IPS-18a (cell line): ENCODE results near the gene CLEC4G.

Source experiments
- H3K27ac ChIP-seq: one replicate; pipeline ENCODE4 v1.5.1; 2013; ENCODE audit warnings: low read length
- H3K27me3 ChIP-seq: one replicate; pipeline ENCODE4 v1.6.1; 2013; ENCODE audit warnings: mild to moderate bottlenecking, low read length; ENCODE audit not compliant: control insufficient read depth, insufficient read depth
- H3K36me3 ChIP-seq: one replicate; pipeline ENCODE4 v1.6.1; 2013; ENCODE audit warnings: low read depth, low read length; ENCODE audit not compliant: control insufficient read depth
- H3K4me1 ChIP-seq: one replicate; pipeline ENCODE4 v1.6.1; 2013; ENCODE audit warnings: low read depth, low read length; ENCODE audit not compliant: control insufficient read depth
- H3K4me3 ChIP-seq: one replicate; pipeline ENCODE4 v1.5.1; 2013; ENCODE audit warnings: low read length
- H3K9ac ChIP-seq: one replicate; pipeline ENCODE4 v1.6.1; 2013; ENCODE audit warnings: mild to moderate bottlenecking, low read length, moderate library complexity
- H3K9me3 ChIP-seq: one replicate; pipeline ENCODE4 v1.6.1; 2013; ENCODE audit warnings: low read depth, low read length; ENCODE audit not compliant: control insufficient read depth

The CLEC4G gene

GRCh38 chr19:7701049-7701653 lies 30.8 kb downstream of the CLEC4G start:
- no peak overlapping the region for H3K27ac ChIP-seq
- no peak overlapping the region for H3K4me3 ChIP-seq
- no peaks in the 10 kb centered on the region for H3K4me1 ChIP-seq
- H3K27me3 ChIP-seq: peaks cover 13% of the 10 kb centered on the region
- no peak overlapping the region for H3K9ac ChIP-seq
- no peaks in the 10 kb centered on the region for H3K36me3 ChIP-seq
- H3K9me3 ChIP-seq: no peaks in the 10 kb centered on the region

DNA sequence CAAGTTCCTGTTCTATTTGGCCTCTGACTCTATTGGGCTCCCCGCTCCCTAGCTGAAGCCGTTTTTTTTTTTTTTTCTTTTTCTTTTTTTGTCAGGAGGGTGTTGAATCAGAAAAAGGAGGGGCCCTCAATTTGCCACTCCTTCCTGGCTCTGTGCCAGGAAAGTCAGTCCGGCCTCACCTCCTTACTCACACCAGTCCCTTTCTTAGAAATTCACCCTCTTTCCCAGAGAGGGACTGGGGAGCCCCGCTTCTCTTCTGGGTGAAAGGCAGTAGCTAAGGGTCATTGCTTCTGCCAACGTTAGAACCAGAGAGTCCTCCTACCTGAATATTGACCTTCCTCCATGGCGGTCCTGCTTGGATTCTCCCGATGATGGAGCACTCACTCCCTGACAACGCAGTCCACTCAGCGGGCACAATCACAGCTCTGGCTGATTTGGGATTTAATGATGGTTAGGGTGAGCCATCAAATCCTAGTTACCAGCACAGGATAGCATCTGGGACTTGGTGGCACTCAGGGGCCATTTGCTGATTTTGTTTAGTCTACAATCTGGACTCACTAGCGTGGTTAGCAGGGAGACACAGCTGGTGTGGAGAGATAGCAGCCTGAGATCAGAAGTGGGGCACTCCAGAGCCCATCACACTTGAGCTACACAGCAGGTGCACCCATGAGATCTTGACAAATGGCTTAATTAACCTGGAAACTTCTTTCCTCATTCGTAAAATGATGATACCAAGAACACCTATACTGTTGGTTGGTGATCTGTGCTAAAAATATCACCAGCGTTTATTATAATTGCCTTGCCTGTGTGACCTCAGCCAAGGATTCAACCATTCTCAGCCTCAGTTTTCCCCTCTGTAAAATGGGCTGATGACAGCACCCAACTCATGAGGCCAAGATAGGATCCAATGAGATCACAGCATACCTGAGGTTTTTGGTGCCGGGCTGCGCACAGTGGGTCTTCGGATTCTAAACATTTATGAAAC lies 32.2 kb downstream of the CLEC4G start:
- no peak overlapping the region for H3K9ac ChIP-seq
- H3K36me3 ChIP-seq: no peaks in the 10 kb centered on the region
- no peak overlapping the region for H3K4me3 ChIP-seq
- no peaks in the 10 kb centered on the region for H3K4me1 ChIP-seq
- H3K9me3 ChIP-seq: no peaks in the 10 kb centered on the region
- H3K27ac ChIP-seq: no peak overlapping the region
- peaks cover 13% of the 10 kb centered on the region for H3K27me3 ChIP-seq

DNA sequence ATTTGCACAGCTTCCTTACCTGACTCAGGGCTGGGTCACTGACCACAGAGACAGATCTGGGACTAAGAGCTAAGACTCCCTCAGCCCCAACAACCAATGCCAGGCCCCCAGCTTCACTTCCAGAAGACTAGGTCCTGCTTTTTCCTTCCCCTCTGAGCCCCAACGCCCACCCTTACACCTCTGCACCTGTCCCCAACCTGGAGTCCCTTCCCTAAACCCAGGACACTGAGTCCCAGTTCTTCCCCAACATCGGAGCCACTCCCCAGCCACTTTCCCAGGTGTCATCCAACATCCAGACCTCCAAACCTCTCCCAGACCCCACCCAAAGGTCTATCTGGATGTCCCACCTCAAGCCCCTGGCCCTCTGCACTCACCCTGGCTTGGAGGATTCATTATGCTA lies 32.9 kb downstream of the CLEC4G start:
- H3K4me3 ChIP-seq: no peak overlapping the region
- H3K36me3 ChIP-seq: no peaks in the 10 kb centered on the region
- H3K4me1 ChIP-seq: no peaks in the 10 kb centered on the region
- no peak overlapping the region for H3K27ac ChIP-seq
- H3K27me3 ChIP-seq: peaks cover 13% of the 10 kb centered on the region
- no peak overlapping the region for H3K9ac ChIP-seq
- H3K9me3 ChIP-seq: no peaks in the 10 kb centered on the region

DNA sequence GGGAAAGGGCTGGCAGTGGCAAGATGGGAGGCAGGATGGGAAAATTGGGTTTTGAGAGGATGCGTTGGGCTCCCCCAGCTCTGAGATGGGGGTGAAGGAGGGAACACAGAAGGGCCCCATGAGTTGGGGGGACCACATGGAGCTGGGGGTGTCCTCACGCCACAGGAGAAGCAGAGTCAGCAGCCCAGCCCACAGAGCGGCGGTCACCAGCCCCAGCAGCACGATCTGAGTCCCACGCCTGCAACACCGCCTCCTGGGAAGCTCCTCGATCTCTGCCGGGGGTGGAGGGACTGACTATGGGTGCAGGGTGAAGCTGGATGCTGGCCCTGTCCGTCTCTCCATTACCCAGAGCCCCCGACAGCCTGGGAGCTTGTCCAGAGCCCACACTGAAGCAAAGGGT lies 33.3 kb downstream of the CLEC4G start:
- Histone ChIP-seq H3K9me3 (no peaks in the 10 kb centered on the region), H3K27me3 (peaks cover 13% of the 10 kb centered on the region), H3K4me1 (no peaks in the 10 kb centered on the region), H3K9ac (no peak overlapping the region), H3K36me3 (no peaks in the 10 kb centered on the region), H3K27ac (no peak overlapping the region), H3K4me3 (no peak overlapping the region)

DNA sequence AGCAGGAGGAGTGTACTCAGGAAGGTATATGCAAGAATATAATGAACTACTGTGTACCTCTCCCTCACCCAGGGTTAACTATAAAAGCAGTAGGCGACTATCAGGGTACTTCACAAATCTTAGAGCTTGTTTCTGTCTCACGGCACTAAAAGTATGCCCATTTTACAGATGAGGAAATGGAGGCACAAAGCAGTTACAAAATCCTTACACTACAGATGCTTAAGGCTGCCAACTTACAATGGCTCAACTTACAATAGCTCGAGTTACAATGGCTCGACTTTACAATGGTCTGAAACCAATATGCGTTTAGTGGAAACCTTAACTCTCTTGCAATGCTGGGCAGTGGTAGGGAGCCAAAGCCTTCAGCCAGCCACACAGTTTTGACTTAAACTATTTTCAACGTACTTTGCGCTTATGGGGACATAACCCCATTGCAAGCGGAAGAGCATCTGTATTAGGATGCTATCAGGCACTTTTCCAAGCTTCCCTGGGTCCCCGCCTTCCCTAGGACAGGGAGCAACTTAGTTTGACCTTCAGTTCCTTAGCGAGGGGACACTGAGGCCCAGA lies 34.1 kb downstream of the CLEC4G start:
- Histone ChIP-seq H3K4me1 (no peaks in the 10 kb centered on the region), H3K9me3 (no peaks in the 10 kb centered on the region), H3K4me3 (no peak overlapping the region), H3K9ac (no peak overlapping the region), H3K36me3 (no peaks in the 10 kb centered on the region), H3K27ac (no peak overlapping the region), H3K27me3 (peaks cover 13% of the 10 kb centered on the region)

GRCh38 chr19:7694499-7694898 lies 37.4 kb downstream of the CLEC4G start:
- Histone ChIP-seq H3K27me3 (peaks cover 13% of the 10 kb centered on the region), H3K4me1 (no peaks in the 10 kb centered on the region), H3K9ac (no peak overlapping the region), H3K4me3 (no peak overlapping the region), H3K36me3 (no peaks in the 10 kb centered on the region), H3K9me3 (no peaks in the 10 kb centered on the region), H3K27ac (no peak overlapping the region)

GRCh38 chr19:7692417-7693088 lies 39.4 kb downstream of the CLEC4G start:
- no peak overlapping the region for H3K27ac ChIP-seq
- no peak overlapping the region for H3K9ac ChIP-seq
- no peaks in the 10 kb centered on the region for H3K27me3 ChIP-seq
- H3K36me3 ChIP-seq: no peaks in the 10 kb centered on the region
- no peaks in the 10 kb centered on the region for H3K4me1 ChIP-seq
- H3K4me3 ChIP-seq: no peak overlapping the region
- no peaks in the 10 kb centered on the region for H3K9me3 ChIP-seq

DNA sequence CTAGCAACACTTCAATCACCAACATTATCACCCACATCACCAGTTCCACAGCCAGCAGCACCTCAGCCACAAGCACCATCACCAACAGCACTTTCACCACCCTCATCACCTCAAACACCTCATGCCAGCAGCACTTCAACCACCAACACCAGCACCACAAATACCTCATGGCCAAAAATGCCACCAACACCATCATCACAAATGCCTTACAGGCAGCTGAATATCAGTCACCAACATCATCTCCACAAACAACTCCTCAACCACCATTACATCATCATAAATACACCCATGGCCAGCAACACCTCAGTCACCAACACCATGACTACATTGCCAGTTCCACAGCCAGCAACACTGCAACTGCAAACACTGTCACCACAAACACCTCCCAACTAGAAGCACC lies 40.4 kb downstream of the CLEC4G start:
- Histone ChIP-seq H3K9ac (no peak overlapping the region), H3K4me3 (no peak overlapping the region), H3K9me3 (no peaks in the 10 kb centered on the region), H3K27me3 (no peaks in the 10 kb centered on the region), H3K27ac (no peak overlapping the region), H3K4me1 (no peaks in the 10 kb centered on the region), H3K36me3 (no peaks in the 10 kb centered on the region)

- H3K4me3 ChIP-seq: no peak overlapping the region
- no peaks in the 10 kb centered on the region for H3K9me3 ChIP-seq
- H3K27me3 ChIP-seq: no peaks in the 10 kb centered on the region
- H3K9ac ChIP-seq: no peak overlapping the region
- H3K27ac ChIP-seq: no peak overlapping the region
- H3K36me3 ChIP-seq: no peaks in the 10 kb centered on the region
- no peaks in the 10 kb centered on the region for H3K4me1 ChIP-seq
Observed at GRCh38 chr19:7690779-7691258, 41.1 kb downstream of the CLEC4G start.

DNA sequence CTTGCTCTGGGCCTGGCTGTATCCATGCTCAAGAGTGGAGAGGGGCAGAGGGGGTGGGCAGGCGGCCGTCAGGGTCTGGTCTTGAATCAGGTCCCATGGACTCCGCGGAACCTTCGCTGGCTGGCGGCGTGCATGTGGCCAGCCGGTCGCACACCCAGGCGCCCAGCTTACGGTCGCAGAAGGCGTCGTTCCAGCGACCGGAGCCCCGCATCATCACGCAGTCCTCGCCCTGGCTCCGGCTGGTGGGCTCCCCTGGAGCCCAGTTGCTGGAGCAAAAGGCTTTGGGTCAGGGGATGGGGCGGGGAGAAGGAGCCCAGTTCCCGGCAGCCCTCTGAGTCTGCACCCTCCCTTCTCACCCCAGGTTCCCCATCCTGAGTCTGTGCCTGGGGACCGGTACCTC lies 42.7 kb downstream of the CLEC4G start:
- Histone ChIP-seq H3K27me3 (no peaks in the 10 kb centered on the region), H3K9me3 (no peaks in the 10 kb centered on the region), H3K9ac (no peak overlapping the region), H3K36me3 (no peaks in the 10 kb centered on the region), H3K27ac (no peak overlapping the region), H3K4me1 (no peaks in the 10 kb centered on the region), H3K4me3 (no peak overlapping the region)

- Histone ChIP-seq H3K27ac (no peak overlapping the region), H3K4me3 (no peak overlapping the region), H3K36me3 (peaks cover 6% of the 10 kb centered on the region), H3K9ac (no peak overlapping the region), H3K4me1 (peaks cover under 1% of the 10 kb centered on the region), H3K9me3 (no peaks in the 10 kb centered on the region), H3K27me3 (no peaks in the 10 kb centered on the region)
Observed at GRCh38 chr19:7687177-7687576, 44.7 kb downstream of the CLEC4G start.
